Ishikawa (cell line): ENCODE data around the gene PLA2G2F.

Experiments
- EP300 ChIP-seq: IDR thresholded peaks from 2 replicates; pipeline ENCODE4 v1.6.1; 2012; ENCODE audit warnings: borderline replicate concordance
- NFIC ChIP-seq: IDR thresholded peaks from 2 replicates; pipeline ENCODE4 v1.6.1; 2012
- TF ChIP-seq, protein P1 (sequence below): IDR thresholded peaks from 2 replicates; pipeline ENCODE4 v1.6.1; 2012; ENCODE audit warnings: low read depth, mild to moderate bottlenecking

DNA sequence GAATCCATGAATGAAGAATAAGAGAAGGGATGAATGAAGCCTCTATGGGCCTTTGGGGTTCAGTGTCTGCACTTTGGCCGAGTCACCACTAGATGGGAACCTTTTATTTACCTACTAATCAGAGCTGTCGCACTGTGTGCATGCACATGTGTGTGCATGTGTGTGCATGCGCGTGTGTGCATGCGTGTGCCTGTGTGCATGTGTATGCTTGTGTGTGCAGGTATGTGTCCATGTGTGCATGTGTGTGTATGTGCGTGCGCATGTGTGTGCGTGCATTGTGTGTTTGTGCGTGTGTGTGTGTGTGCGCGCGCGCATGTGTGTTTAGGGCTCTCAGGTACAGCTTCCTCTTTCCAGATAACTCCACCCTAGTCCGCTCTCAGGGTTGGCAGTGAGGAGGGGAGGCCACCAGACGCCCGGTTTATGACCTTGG is 26.4 kb downstream of the PLA2G2F start:
- TF ChIP-seq EP300 (no peak), NFIC (no peak)
- TF ChIP-seq, protein P1, sequence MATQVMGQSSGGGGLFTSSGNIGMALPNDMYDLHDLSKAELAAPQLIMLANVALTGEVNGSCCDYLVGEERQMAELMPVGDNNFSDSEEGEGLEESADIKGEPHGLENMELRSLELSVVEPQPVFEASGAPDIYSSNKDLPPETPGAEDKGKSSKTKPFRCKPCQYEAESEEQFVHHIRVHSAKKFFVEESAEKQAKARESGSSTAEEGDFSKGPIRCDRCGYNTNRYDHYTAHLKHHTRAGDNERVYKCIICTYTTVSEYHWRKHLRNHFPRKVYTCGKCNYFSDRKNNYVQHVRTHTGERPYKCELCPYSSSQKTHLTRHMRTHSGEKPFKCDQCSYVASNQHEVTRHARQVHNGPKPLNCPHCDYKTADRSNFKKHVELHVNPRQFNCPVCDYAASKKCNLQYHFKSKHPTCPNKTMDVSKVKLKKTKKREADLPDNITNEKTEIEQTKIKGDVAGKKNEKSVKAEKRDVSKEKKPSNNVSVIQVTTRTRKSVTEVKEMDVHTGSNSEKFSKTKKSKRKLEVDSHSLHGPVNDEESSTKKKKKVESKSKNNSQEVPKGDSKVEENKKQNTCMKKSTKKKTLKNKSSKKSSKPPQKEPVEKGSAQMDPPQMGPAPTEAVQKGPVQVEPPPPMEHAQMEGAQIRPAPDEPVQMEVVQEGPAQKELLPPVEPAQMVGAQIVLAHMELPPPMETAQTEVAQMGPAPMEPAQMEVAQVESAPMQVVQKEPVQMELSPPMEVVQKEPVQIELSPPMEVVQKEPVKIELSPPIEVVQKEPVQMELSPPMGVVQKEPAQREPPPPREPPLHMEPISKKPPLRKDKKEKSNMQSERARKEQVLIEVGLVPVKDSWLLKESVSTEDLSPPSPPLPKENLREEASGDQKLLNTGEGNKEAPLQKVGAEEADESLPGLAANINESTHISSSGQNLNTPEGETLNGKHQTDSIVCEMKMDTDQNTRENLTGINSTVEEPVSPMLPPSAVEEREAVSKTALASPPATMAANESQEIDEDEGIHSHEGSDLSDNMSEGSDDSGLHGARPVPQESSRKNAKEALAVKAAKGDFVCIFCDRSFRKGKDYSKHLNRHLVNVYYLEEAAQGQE, result no peak
